Measurements from ENCODE around the gene NT5E. TPM values are rescaled to one million over a fixed set of nuclear protein-coding genes. Genes with fewer than 3 reads are reported as not detected.

The NT5E gene
- polyA plus RNA-seq, 1 donor = 3.9 TPM

- no peak for DNase-seq
These were observed 28.7 kb upstream of the NT5E start for GRCh38 chr6:85421181-85421580.

- DNase-seq = no peak
These were observed 27.9 kb upstream of the NT5E start for GRCh38 chr6:85421972-85422371.

- no peak for DNase-seq
These were observed 26.9 kb upstream of the NT5E start for GRCh38 chr6:85422996-85423395.

GRCh38 chr6:85424981-85425380 lies 24.9 kb upstream of the NT5E start:
- no peak for DNase-seq

- no peak for DNase-seq
These were observed 23.9 kb upstream of the NT5E start for GRCh38 chr6:85425997-85426396.

GRCh38 chr6:85428486-85428885 lies 21.4 kb upstream of the NT5E start:
- DNase-seq = no peak

- no peak for DNase-seq
These were observed 20.5 kb upstream of the NT5E start for GRCh38 chr6:85429346-85429745.

- no peak for DNase-seq
These were observed 18.6 kb upstream of the NT5E start for GRCh38 chr6:85431271-85431670.

- DNase-seq = no peak
These were observed 17.3 kb upstream of the NT5E start for GRCh38 chr6:85432554-85432953.

GRCh38 chr6:85435851-85436250 lies 14.0 kb upstream of the NT5E start:
- no peak for DNase-seq

GRCh38 chr6:85436411-85436810 lies 13.5 kb upstream of the NT5E start:
- DNase-seq = no peak

- DNase-seq = no peak
These were observed 12.9 kb upstream of the NT5E start for GRCh38 chr6:85436939-85437495.

- DNase-seq = no peak
These were observed 6.3 kb upstream of the NT5E start for GRCh38 chr6:85443349-85444117.

GRCh38 chr6:85449388-85449817 lies 480 bp upstream of the NT5E start:
- DNase-seq = peak; percentile 18

- DNase-seq = no peak
These were observed 1.9 kb downstream of the NT5E start for GRCh38 chr6:85451565-85452306.

GRCh38 chr6:85452441-85452881 lies 2.6 kb downstream of the NT5E start:
- no peak for DNase-seq

- DNase-seq = no peak
These were observed 3.2 kb downstream of the NT5E start for GRCh38 chr6:85453052-85453451.

GRCh38 chr6:85453490-85453889 lies 3.6 kb downstream of the NT5E start:
- no peak for DNase-seq

GRCh38 chr6:85455471-85456026 lies 5.7 kb downstream of the NT5E start:
- no peak for DNase-seq

- no peak for DNase-seq
These were observed 6.9 kb downstream of the NT5E start for GRCh38 chr6:85456782-85457181.

GRCh38 chr6:85458184-85458583 lies 8.3 kb downstream of the NT5E start:
- DNase-seq = no peak

- no peak for DNase-seq
These were observed 8.9 kb downstream of the NT5E start for GRCh38 chr6:85458782-85459181.

All from left kidney (tissue), 2 donors.